GM19468 (cell line): Measurements from ENCODE around the gene BMPR1B.

Experiments used
- ATAC-seq: cut with Tn5 transposase; IDR thresholded peaks from one replicate; pipeline ENCODE4 v1.9.1; 2021; ENCODE audit warnings: mild to moderate bottlenecking, moderate library complexity, moderate number of reproducible peaks; ENCODE audit not compliant: unreplicated experiment; ENCODE audit errors: extremely low read depth

Gene BMPR1B

GRCh38 chr4:95068818-95069478, 311.2 kb downstream of the BMPR1B start:
- no peak for ATAC-seq

DNA sequence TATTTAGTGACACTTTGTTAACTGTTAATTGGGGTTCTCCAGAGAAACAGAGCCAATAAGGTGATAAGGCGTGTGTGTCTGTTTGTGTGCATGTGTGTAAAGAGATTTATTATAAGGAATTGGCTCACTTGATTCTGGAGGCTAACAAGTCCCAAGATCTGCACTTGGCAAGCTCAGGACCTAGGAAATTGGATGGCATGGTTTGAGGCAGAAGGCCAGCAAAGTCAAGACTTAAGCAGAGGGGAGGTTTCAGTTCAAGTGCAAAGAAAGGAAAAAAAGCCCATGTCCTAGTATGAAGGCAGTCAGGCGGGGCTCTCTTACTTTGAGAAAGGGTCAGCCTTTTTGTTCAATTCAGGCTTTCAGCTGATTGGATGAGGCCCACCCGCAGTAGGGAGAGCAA, 314.1 kb downstream of the BMPR1B start:
- no peak for ATAC-seq

DNA sequence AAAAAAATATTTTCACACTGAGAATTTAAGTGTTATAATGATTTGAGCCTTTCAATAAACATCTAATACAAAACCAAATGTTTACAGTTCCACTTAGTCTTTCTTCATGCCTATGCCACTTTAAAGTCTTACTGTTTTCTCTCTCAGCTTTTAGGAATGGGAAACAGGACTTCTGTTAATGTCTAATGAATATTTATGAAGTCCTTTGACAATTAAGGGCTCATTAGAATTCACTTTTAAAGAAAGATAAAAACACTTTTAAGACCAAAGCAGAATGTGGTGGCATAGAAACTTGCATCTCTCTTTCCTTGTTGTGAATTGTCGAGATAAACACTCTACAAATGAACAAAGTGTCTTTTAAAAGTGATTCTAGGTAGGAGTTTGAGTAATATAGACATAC, 315.9 kb downstream of the BMPR1B start:
- no peak for ATAC-seq

- no peak for ATAC-seq
Measured at GRCh38 chr4:95077864-95078263, 320.1 kb downstream of the BMPR1B start.

DNA sequence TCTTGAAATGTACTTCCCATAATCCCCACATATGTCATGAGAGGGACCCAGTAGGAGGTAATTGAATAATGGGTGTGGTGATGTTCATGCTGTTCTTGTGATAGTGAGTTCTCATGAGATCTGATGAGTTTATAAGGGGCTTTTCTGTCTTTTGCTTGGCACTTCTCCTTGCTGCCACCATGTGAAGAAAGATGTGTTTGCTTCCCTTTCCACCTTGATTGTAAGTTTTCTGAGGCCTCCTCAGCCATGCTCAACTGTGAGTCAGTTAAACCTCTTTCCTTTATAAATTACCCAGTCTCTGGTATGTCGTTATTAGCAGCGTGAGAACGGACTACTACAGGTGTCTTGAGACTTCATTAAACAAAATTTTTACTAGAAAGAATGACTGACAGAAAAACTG, 323.2 kb downstream of the BMPR1B start:
- ATAC-seq = no peak

GRCh38 chr4:95084584-95084983, 326.8 kb downstream of the BMPR1B start:
- ATAC-seq = no peak

DNA sequence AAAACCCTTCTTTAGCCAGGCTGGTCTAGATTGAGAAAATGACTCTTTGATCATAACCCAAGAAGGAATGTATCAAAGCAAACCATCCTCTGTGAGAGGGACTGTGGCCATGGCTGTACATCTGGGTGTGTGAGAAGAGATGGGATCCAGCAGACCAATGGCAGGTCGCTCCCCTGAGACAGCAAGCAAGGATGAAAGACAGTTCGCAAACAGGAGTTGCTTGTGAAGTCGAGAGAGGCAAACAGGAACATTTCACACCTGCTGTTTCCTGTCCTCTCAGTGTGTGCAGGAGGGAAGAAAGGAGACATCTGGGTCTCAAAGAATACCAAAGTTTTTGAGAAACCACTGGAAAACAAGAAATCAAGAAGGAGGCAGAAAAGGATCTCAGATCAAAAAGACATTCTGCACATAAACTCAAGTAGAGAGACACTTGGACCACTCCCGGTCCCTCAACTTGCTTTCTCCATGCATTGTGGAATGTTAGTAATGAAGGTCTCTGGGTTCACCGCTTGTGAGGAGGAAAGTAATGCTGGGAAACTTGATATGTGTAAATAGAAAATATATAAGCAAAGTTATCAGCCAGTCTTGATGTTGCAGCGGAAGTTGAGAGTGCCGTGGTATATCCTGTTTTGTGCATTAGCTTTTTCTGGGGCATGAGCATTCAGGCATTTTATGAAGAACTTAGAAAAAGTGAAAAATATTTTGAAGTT, 327.5 kb downstream of the BMPR1B start:
- no peak for ATAC-seq

DNA sequence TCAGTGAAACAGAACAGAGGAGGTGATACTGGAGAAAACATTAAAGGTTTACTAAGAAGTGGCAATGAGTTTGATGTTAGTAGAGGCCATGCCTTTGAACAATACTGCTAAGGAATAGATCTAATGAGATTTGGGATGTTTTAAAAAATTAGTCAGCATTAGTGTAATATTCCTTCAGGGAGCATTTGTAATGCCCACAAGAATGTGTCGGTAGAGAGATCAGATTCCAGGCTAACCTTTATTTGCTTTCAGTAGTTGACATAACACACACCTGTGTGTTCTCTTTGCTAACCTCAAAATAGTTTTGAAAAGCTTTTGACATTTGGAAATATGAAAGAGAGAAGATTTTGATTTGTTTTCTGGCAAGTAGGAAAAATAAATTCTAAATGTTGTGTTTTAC, 328.8 kb downstream of the BMPR1B start:
- no peak for ATAC-seq

DNA sequence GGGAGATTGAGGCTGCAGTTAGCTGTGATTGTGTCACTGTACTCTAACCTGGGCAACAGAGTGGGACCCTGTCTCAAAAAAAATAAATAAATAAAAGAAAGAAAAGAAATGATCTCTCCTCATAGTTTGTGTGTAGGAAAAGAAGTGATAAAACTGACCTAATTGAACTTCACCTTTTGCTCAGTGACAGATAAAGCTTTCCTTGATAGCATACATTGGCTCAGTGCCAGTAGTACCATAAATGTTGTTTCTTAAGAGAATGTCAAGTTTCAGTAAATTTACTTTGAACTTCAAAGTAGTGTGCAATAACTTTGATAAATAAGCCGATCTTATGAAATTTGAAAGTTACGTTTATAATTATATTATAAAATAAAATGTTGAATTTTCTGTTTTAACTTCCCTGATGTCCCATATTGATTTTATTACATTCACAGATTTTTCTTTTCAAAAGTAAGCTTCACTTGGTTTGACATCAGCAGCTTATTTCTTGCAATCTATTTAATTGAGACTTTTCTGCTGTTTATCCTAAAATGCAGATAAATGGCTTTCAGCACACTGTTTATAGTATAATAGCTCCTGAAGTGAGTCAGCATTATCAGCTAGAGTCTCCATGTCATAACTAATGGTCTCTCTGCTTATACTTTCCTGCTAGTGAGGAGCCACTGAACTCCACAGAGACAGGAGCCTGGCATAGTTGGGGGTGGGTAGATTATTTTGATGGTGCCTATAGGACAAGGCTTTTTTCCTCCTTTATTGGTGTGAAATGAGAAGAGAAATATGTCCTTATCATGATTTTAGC, 330.1 kb downstream of the BMPR1B start:
- ATAC-seq = no peak

GRCh38 chr4:95091272-95091671, 333.5 kb downstream of the BMPR1B start:
- ATAC-seq = no peak

GRCh38 chr4:95092766-95093165, 335.0 kb downstream of the BMPR1B start:
- no peak for ATAC-seq

- no peak for ATAC-seq
Measured at GRCh38 chr4:95093460-95093859, 335.7 kb downstream of the BMPR1B start.

DNA sequence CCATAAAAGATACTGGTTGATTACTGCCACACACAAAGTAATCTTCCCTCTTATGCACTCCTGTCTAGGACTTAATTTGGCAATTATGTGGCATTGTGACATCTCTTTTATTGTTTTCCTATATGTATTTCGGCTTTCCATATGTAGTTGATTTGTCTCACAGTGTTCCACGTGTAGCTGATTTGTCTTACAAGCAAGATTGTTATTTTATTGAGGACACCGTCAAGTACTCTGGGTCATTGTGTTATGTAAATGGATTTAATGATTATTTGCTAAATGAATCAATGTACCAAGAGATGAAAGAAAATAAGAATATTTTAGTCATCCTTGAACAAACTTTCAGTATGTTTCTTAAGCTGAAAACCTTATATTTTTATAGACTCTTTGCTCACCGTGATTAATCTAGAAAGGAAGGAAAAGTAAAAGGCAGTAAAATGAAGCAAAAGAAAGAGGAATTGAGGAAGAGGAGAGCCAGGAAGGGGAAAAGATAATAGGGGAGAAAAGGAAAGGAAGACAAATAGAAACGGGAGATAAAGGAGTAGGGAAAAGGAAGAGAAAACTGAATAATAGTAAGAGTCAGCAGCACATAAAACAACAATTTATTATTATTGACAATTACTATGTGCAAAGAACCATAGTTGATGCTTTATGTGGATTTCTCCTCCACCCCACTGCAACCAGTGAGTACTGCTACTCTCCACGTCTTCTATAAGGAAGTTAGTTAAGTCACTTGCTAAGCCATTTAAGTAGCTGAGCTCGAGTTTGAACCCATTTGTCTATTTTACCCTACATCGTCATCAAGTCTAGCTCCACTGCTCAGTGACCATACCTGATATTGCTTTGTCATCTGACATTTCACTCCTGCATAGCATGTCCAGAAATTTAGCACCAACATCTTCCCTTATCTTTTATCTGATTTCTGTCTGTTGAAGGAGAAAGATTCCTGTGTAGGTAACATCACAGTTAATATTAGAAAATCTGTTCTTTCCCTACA, 336.5 kb downstream of the BMPR1B start:
- ATAC-seq = no peak

DNA sequence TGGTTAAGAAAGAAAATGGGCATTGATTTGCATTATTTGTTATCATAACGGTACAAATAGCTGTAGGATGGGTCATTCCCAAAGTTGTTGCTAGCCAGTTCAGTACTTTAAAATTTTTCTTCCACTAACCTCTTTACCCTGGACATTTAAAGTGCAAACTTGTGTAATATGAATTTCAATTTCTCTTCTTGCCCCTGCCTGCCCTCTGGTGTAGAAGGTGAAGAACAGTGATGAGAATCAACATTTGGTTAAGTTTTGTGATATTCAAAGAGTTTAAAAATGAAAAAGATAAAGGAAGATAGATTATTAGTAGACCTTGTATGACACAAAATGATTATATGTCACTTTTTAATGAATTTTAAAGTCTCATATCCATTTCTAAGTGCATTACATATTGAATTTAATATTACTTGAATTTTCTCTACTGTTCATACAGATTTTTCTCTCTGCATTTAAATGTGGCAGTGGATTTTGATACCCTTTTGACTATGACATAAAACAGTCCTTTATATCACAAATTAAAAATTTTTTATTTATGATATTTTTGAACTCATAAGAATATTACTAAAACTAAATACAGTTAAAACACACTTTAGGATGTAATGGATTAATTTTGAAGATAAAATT, 337.7 kb downstream of the BMPR1B start:
- ATAC-seq = no peak

DNA sequence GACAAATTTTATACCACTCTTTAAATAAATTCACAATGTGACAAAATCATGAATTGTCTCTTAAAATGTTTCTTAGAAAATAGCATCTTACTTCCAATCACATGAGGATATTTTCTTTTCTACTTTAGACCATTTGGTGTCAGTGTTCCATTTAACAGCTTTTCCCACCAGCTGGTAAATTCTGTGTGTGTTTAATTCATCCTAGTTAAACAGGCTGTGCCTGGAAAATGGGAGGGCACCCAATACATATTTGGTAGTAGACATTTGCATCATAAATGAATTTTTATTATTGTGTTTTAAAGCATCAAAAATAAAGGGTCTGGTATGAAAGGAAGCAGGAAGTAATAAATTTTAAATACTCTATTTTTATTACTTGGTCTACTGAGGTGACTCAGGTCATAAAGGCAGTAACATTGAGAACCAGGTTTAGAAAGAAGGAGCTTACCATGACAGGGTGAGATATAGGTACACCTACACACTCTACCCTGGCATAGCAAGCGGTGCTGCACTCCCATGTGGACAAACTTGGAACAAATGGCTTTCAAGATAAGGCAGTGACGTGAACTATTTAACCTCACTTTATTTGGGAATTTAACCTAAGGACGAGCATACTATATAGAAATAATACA, 344.5 kb downstream of the BMPR1B start:
- no peak for ATAC-seq

- no peak for ATAC-seq
Measured at GRCh38 chr4:95105112-95105511, 347.4 kb downstream of the BMPR1B start.

GRCh38 chr4:95105983-95106382, 348.2 kb downstream of the BMPR1B start:
- no peak for ATAC-seq

- no peak for ATAC-seq
Measured at GRCh38 chr4:95106408-95106928, 348.7 kb downstream of the BMPR1B start.

DNA sequence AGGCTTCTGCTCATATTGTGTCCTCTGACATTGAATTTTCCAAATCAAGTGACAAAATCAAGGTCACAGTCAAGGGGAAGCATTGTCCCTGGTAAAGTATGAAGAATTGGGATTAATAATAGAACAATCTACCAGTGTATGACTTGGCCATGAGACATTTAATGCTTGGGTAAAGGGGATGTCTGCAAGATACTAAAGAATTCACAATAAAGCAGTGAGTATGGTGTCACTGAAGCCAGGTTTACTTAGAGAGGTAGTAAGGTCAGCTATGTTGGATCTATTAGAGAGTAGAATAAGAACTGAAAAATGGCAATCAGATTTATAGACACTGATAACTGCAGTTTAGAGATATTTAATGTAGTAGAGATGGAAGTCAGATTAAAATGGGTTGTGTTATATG, 349.2 kb downstream of the BMPR1B start:
- ATAC-seq = no peak
